Transverse colon (tissue), 4 donors: Measurements from ENCODE around the gene ZNF385B.

Source experiments
- POLR2AphosphoS5 ChIP-seq, 3 donors: sonication (generic); formaldehyde crosslinking; IDR thresholded peaks; one replicate each; pipeline ENCODE4 v1.6.1; 2016; ENCODE audit warnings: antibody characterized with exemption in 3 of 3
- TF ChIP-seq, protein P1 (sequence below), 5 experiments: fragments of 200-600 bp in 3 of 5; fragments of 450-650 bp in 2 of 5; sonication (generic) in 3 of 5; IDR thresholded peaks; 1 replicate in 2 of 5; 2 replicates in 3 of 5; pipeline ENCODE4 v1.5.1; 2016 to 2017; ENCODE audit warnings: antibody characterized with exemption in 5 of 5, inconsistent platforms in 3 of 5, mild to moderate bottlenecking in 2 of 5, moderate library complexity in 1 of 5

GRCh38 chr2:179712825-179713224 is 148.6 kb downstream of the ZNF385B start:
- TF ChIP-seq, protein P1, sequence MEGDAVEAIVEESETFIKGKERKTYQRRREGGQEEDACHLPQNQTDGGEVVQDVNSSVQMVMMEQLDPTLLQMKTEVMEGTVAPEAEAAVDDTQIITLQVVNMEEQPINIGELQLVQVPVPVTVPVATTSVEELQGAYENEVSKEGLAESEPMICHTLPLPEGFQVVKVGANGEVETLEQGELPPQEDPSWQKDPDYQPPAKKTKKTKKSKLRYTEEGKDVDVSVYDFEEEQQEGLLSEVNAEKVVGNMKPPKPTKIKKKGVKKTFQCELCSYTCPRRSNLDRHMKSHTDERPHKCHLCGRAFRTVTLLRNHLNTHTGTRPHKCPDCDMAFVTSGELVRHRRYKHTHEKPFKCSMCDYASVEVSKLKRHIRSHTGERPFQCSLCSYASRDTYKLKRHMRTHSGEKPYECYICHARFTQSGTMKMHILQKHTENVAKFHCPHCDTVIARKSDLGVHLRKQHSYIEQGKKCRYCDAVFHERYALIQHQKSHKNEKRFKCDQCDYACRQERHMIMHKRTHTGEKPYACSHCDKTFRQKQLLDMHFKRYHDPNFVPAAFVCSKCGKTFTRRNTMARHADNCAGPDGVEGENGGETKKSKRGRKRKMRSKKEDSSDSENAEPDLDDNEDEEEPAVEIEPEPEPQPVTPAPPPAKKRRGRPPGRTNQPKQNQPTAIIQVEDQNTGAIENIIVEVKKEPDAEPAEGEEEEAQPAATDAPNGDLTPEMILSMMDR (IDR thresholded peaks at IDR 0.05) = no peak
- no peak for TF ChIP-seq POLR2AphosphoS5 (IDR thresholded peaks at IDR 0.05)
